ENCODE results near the gene ARMH4. TPM values are rescaled to one million over a fixed set of nuclear protein-coding genes. Genes with fewer than 3 reads are reported as not detected.

ARMH4 gene
- total RNA-seq, 2 donors from 2014 or later = 8.5 to 9.2 TPM

DNA sequence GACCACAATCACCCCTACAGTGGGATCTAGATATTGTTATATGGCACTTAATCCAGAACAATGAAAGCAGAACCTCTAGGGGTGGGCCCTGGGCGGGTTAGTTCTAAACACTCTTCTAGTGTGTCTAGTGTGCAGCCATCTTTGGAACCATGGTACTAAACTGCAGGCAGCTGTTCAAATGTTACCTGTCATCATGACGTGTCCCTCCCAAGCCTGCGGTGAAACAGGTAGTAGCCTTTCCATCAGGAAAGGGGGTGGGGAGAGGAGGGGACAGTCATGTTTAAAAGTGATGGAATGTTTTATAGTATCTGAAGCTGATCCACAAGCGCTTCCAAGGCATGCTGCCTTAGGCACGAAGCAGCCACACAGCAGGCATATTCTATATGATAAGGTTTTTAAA is 163.6 kb downstream of the ARMH4 start:
- intact Hi-C loops (cut with DNase I) = no loop called here
- DNase-seq (ENCODE audit: low spot score) = no peak

DNA sequence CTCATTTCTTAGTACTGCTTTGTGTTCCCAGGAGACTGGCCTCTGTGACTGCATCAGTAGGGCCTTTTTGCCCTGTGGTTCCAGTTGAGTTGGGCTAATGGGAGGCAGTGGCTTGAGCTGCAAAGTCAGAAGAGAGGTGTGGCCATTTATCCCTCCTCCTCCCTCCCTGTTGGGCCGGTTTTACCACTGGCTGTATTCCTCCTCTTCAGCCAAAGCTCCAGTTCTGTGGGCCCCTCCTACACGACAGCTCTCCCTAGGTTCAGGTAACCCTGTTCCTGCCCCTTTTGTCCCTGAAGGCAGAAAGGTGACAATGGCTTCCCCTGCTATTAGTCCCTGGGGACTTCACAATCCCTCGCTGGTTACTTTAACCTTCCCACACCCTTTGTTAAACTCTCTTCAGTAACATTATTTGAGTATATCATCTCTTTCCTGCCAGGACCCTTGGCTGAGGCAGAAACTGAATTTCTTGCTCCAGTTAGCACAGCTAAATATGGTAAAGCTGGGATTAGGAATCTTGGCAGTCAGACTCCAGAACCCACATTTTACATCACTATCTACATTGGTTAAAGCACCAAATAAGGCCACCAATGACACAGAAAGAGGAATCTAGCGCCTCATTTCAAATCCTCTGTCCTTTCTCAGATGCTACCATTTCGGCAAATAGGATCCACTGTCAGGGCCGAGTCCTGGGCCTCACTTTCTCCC is 164.3 kb downstream of the ARMH4 start:
- intact Hi-C loops (cut with DNase I) = no loop called here
- no peak for DNase-seq (ENCODE audit: low spot score)

DNA sequence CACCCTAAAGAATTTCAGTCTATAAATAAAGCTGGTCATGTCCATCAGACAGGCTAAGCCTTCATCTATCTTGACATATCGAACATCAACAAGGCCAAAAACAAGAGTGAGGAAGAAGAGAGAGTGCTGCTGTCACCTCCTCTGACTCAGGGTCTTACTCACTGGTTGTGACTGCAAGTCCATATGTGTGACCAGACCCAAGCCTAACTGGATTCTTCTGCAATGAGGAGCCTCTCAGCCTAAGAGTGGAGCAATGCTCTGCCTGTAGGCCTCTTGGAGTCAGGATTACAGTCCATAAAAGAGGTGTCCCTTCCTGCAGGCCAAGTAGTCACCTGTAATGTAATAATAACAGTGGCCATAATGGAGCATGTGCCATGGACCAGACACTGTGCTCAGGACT is 165.0 kb downstream of the ARMH4 start:
- no peak for DNase-seq (ENCODE audit: low spot score)

GRCh38 chr14:57982804-57983634 is 169.0 kb downstream of the ARMH4 start:
- no peak for DNase-seq (ENCODE audit: low spot score)
- intact Hi-C loops (cut with DNase I) = no loop called here

More for the DNA sequence above, 165.0 kb downstream of the ARMH4 start:
- intact Hi-C loops (cut with DNase I) = no loop called here

DNA sequence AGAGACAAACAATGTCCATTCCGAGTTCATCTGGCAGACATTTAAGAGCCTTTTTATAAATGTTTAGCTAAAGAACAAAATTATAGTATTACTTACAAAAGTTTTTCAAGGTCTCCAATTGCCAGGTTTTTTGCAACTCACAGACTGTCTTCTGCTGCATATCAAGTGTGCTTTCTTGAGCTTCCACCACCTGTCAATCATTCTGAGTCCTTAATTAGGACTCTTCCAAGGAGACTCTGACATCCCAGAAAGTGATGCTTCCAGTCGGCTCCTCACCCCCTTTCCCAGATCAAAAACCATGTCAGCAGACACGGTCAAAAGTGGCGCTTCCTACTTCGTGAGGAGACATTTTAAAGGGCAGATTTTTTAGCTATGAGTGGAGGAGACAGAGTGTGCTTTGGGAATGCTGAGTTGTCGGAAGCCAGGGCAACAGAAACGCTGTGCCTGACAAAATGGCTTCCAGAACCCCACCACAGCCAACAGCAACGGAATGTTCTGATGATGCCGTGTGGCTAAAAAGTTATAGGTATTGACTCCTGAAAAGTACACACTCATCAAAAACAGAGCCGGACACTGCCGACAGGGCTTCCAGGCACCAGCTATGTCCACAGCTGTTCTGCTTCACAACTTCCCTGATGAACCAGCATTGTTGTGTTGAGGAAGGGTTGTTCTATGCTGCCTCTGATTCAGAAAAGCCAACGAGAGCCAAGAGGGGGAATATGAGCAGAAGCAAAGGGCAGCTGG is 170.0 kb downstream of the ARMH4 start:
- intact Hi-C loops (cut with DNase I) = no loop called here
- DNase-seq (ENCODE audit: low spot score) = no peak

GRCh38 chr14:57979376-57980048 is 172.5 kb downstream of the ARMH4 start:
- no peak for DNase-seq (ENCODE audit: low spot score)
- intact Hi-C loops (cut with DNase I) = no loop called here

DNA sequence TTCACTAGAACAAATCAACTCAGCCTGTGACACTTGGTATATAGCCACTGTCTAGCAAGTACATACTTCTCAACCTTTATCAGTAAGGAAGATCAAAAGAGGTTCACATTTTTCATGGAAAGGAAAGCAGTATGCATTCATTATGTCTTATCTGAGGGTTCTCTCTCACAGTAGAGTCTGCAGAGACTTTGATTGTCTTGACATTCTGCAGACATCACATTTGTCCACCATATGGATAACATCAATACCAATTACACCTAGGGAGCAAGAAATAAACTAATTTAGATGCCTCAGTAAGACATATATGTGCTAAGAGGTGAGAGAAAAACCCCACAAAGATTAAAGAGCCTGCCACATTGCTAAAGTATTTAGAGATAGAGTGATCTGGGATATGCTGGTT is 175.3 kb downstream of the ARMH4 start:
- intact Hi-C loops (cut with DNase I) = no loop called here
- DNase-seq (ENCODE audit: low spot score) = no peak

- DNase-seq (ENCODE audit: low spot score) = no peak
- intact Hi-C loops (cut with DNase I) = no loop called here
Observed at GRCh38 chr14:57974896-57975295, 177.1 kb downstream of the ARMH4 start.

GRCh38 chr14:57970594-57970993 is 181.4 kb downstream of the ARMH4 start:
- DNase-seq (ENCODE audit: low spot score) = no peak
- intact Hi-C loops (cut with DNase I) = no loop called here

DNA sequence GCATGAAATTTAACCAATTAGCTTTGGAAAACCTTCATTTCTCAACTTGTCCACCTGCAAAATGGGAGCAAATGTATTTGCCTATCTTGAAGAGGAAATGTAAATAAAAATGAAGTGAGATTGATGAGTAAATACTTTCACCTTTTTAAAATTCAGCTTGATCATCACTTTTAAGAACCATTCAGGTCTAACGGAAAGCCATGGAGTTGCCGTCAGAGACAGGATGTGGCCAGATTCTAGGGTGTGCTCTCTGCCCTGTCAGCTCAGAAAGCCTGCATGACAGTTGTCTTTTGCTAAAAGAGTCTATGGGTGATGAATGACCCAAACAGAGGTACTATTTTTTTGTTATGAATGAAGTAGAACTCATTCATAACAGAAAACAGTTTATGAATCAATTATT is 181.8 kb downstream of the ARMH4 start:
- DNase-seq (ENCODE audit: low spot score) = no peak
- intact Hi-C loops (cut with DNase I) = no loop called here

- no peak for DNase-seq (ENCODE audit: low spot score)
Observed at GRCh38 chr14:57963071-57963470, 188.9 kb downstream of the ARMH4 start.

DNA sequence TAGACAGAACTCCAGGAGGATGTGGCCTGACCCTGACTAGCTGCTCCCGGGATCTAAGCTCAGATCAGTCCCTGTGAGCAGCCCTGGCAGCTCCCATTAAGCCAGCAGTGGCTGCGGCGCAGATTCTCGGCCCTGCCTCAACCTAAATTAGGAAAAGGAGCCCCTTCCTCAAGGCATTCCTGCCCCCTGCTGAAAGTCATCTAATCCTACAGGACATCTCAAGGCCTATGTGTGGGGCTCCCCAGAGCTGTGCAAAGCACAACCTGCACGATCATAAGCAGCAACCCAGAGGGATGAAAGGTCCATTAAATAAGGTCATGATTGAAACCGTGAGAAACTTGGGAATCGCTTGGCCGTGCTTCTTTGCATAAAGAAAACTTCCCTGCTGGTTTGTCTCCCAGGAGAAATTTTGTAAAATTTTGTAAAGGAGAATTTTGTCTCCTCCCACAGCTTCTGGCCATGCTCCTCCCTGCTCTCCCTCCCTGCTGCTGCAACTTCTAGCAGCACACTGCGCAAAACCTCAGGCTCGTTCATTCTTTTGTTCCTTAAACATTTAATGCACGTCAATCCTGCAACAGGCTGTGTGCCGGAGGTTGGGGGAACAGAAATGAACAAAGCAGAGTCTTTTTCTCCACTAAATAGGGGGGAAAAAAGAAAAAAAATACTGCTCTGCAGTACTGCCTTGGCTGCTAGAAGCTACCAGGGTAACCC is 189.5 kb downstream of the ARMH4 start:
- no peak for DNase-seq (ENCODE audit: low spot score)
- intact Hi-C loops (cut with DNase I) = no loop called here

More at GRCh38 chr14:57963071-57963470, 188.9 kb downstream of the ARMH4 start:
- intact Hi-C loops (cut with DNase I) = no loop called here

DNA sequence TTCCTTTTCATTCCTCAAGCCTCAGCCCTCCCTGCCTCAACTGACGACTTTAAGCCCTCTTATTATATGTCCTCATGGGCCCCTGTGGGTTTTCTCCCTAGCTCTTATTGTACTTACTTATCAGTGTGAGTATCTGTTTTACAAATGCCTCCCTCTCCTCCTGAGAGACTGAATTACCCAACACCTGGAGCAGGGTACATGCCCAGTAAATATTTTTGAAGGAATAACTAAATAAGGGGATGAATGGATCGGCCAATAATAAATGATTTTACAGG is 190.3 kb downstream of the ARMH4 start:
- no peak for DNase-seq (ENCODE audit: low spot score)

DNA sequence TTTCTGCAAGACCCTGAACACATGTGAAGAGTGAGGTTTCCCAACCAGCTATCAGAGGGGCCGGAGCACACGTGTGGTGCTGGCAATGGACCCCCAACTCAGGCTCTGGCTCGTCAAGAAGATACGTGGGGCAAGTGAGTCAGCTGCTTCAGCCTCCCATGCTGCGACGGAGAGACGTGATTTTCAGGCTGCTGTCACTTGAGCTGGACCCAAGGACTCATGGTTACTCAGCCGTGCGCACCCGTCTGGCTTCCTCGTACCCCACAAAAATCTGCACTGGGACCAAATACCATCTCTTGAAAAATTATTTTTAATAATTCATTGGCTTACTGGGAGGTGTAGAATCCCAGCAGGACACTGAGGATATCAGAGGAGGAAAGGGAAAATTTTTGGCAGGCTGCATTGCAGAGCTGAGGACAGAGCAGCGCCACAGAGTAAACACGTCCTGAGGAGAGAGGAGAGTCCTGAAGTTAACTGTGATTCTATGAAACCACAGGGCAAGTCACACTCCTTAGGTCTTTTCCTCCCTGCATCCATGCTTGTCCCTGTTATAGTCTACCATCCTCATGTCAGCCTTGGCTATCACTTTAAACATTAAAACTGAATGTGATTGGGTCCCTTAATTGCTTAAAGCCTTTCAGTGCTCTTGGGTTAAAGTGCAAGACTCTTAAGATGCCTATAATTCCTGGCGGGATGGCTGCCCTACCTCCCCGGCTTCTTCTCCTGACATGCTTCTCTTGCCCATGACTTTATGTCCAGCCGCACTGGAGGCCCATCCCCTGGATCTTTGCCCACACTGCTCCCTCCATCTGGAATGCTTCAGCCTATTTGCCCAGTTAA is 190.8 kb downstream of the ARMH4 start:
- intact Hi-C loops (cut with DNase I) = no loop called here
- DNase-seq (ENCODE audit: low spot score) = no peak

More for the DNA sequence above, 190.3 kb downstream of the ARMH4 start:
- intact Hi-C loops (cut with DNase I) = no loop called here

DNA sequence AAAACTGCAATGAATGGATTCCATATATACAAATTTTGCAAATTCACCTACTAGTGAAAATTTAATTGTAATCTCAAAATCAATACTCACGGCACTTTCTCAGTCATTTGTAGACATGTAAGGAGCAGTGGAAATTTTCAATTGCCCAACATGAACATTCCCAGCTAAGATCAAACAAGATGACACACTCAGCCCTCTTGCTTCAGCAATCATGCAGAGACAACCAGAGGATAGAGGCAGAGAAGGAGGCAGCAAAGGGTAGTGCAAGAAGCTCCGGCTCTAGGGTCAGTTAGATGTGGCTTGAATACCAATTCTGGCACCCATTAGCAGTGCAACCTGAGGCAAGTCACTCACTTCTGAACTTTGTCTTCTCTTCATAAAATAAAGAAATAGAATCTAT is 194.6 kb downstream of the ARMH4 start:
- no peak for DNase-seq (ENCODE audit: low spot score)

More for the DNA sequence above, 194.6 kb downstream of the ARMH4 start:
- intact Hi-C loops (cut with DNase I) = no loop called here
